NCI-H1092 treated with DMSO at 0.1 percent for 48 hours (cell line): Measurements from ENCODE around the gene RIBC1.
"Not testable (repeated sequence)": the region's sequence is repeated elsewhere in the genome, so short reads cannot be mapped to it uniquely, and the experiment has no call there.

Source experiments
- DNase-seq: peaks from one replicate; lab custom pipeline; 2025; lab: John Stamatoyannopoulos, UW

Gene RIBC1

DNA sequence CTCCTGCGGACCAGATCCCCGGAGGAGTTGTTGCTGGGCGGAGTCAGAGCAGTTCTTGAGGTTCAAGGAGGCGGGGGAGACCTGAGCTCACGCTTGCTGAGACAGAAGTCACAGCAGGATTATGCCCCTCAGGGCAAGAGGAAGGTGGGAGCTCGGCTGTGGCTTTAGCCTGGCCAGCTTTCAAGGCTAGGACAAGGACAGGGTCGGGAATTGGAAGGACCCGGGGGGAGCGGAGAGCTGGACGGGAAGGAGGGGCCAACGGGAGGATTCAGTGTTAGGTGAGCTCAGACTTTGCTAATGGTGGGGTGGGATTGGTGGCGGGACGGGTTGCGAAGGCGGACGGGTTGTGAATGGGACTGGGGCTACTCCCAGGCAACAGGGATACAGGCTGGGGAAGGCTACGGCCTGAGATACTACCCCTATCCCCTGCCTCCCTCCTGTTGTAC, at the start of gene RIBC1:
TSS of gene RIBC1 (plus strand) at position 13 of the 446 bp plus-strand sequence. CDS start 3,404 bp downstream, outside the sequence.
- DNase-seq = no peak

DNA sequence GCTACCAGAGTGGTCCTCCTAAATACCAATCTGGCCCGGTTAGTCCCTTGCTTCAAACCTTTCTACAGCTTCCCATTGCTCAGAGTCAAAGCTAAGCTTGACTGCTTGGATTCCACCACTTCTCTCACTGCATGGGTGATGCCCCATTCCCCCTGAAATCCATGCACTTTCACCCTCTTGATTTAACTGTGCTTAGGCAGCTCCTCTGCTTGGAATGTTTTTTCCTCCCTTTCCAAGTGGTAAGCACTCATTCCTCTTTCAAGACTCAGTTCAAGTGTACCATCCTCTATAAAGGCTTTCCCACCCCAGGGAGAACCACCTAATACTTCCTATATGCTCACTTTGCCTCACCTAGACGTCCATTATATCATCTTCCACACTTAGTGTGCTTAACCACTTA, 49.4 kb upstream of the RIBC1 start:
- no peak for DNase-seq

DNA sequence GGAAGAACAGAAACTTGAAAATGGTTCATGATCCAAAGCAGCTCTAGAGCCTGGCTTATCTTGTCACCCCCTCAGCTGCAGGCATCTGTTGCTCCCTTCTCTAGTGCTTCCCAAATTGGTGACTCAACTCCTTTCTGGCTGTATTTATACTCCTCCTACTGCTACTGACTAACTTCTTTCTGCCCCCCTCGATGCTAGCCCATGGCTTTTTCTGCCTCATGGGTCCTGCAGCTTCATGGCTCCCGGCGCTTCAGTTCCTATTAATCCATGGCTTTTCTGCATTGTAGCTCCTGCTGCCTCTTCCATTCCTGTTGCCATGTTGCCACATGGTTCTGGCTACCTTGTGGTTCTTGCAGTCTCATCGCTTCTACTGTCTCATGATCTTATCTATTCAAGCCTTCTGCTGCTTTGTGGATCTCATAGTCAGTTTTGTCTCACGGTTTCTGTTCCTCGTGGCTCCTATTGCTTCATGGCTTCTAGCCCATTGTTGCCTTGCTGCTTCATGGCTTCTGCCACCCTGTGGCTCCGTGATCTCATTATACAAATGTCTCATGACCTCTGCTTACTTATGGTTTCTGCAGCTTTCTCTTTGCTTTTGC, 48.4 kb upstream of the RIBC1 start:
- DNase-seq = no peak

DNA sequence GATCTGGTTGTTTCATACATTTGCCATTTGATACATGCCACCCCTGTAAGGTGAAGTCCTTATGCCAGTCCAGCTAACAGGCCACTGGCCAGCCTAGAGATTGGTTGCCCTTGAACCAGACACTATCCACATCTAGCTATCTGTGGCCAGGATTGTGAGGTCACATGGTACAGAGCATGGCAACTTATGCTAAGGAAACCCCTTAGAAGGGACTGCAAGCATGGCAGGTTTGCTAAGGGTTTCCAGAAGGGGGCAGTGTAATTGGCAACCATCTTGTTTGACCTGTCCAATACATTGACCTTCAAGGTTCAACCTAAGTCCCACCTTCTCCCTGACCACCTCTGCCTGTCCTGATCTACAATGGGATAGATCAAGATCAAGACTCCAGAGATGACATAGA, 47.8 kb upstream of the RIBC1 start:
- no peak for DNase-seq

DNA sequence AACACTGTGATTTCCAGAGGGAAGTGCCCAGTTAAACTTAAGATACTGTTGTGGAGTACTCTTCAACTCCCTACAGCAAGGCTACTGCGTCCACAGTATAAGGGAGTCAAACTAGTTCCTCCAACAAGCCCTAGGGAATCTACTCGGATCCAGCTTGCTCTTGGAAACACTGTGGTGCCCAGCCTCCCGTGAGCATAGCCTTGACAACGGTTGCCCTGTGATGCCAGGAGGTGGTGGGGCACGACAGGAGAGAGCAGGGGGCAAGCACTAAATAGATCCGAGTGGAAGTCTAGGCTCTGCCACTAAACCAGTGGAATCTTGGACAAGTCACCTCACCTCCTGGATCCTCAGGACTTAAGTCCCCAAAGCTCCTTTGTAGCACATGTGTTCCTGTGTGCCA, 45.8 kb upstream of the RIBC1 start:
- no peak for DNase-seq

DNA sequence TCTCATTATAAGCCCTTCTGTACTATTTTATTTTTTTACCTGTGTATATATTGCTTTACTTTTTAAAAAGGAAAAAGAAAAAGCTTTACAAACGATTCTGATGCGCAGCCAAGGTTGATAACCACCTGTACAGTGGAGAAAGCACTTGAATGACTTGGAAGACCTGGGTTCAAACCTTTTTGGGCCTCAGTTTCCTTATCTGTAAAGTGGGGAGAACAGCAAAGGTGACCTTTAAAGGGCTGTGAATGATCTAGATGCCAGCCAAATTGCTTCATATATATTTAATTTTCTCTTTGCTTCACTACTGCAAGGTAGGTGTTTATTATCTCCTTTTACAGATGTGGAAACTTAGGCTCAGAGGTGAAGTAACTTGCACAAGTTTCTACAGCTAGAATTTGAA, 45.2 kb upstream of the RIBC1 start:
- DNase-seq = no peak

DNA sequence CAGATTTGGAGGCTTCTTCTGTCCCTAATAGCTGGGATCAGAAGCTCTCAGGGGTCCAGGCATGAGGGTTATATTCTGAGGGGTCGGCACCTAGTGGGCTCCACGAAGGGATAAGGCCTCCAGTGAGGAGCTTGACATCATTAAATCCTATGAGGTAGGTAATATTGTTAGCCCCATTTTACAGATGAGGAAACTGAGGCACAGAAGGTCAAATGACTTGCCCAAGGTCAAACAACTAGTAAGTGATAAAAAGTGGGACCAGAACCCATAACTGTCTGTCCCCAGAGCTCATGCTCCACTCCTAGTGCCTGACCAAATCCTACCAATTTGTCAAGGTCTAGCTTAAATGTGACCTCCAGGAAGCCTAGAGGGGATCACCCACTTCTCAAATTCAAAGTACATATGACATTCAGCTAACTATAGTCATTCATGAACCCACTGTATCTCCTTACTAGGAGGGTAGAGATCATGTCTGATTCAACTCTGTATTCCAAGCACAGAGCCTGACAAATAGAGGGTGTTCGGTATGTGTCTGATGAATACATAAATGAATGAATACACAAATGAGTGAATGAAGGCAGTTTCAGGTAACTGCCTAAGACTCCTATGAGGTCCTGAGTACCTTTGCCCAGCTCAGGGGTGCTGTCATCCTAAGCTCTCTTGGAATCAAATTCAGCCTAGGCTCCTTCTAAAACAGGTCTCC, 43.5 kb upstream of the RIBC1 start:
- DNase-seq = no peak

DNA sequence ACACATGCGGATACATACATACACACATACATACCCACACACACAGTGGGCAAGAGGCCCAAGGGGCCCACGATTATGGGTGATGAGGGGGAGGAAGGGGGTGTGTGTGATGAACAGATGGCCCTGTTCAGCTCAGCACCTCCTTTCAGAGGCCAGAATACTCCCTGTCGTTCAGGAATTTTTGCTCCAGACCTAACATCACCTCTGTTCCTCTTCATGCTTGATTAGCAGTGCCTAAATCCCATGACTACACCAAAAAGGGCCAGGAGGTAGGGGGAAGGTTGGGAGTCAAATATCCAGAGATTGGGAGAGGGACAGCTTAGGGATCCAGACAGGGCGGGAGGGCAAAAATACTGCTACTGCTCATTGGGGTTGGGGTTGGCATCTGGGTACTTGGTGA, 42.9 kb upstream of the RIBC1 start:
- no peak for DNase-seq

DNA sequence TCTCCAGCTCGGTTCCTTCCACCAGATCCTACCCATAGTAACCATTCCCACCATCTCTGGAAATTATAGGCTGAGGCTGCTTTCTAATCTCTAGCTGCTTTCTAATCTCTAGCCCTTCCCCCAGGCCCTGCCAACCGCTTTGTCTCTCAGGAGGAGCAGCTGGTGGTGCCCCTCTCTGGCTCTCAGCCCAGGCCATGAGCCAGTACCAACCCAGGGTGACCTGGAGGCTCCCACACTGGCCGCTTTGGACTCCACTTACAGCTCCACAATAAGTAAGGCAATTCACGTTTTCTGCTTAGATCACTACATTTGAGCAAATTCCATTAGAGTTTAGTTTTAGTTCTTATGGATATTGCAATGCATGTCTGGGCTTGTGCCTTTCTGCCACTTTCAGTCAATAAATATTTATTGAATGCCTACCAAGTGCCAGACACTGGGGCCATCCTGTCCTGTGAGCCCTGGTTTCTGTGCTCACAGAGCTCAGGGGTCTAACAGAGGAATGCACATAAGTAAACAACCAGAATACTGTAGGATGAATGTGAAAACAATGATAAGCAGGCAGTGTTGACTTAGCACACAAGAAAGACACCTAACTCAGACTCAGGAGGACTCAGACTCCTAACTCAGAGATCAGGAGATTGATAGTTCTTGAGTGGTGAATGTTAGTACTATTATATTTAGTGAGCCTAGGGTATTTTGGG, 39.1 kb upstream of the RIBC1 start:
- DNase-seq = no peak

DNA sequence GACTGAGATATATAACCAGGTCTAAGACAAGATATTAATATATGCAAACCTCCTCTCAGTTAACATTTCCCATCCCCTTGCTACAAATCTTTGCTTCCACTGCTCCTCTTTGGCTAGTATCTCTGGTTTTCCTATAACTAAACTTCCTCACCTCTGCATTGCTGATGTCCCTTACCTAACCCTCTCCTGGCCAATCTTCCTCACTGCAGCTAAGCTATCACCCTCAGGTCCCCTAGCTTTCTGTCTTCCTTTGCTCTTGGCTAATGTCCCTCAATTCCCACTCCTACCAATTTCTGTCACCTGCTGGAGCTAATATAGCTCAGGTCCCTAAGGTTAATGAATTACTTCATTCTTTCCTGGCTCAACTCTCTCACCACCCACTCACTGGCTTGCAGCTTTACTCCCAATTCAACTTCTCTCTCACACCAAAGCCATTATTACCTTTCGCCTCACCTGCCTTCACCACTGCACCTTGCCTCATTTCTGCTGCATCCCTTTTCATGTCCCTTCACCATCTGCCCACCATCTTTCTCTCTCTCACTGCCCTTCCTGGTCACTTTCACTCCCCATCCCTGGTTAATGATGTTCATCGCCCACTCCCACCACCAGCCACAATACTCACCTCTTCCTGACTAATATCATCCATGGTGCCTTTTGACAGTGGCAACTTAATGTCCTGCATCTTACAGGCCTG, 26.9 kb upstream of the RIBC1 start:
- DNase-seq = no peak

DNA sequence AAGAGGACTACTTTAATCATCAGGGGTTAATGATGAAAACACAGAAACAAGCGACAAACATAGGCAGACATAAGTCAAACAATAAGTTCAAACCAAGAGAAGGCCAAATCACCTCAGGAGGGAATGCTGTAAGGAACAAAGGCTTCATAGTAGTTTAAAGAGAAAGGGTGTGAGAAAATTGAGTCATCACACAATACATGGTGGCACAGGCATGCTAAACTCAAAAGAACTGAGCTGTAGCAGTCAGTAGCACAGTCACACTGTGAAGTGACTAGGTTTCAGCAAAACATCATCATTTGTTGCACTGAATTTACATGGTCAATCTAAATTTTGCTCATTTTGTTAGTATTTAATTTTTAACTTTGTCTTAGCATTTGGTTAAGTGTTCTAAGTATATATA, 24.5 kb upstream of the RIBC1 start:
- no peak for DNase-seq

DNA sequence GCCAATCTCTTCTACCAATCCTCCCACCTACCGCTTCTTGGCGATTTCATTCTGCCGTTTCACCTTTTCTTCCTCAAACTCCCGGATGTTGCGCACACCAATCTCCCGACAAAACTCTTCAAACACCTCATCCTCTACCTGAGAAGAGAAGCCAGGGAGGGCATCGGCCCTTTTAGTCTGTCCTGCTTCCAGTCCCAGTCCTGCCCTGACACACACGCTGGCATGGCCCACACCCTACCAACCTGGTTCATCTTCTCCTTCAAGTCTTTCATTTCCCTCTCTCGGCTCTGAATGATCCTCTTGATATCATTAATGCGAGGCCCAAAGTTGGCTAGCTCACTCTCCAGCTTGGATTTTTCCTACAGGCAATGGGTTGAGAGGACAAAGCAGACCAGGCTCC, 19.1 kb upstream of the RIBC1 start:
- DNase-seq = no peak

DNA sequence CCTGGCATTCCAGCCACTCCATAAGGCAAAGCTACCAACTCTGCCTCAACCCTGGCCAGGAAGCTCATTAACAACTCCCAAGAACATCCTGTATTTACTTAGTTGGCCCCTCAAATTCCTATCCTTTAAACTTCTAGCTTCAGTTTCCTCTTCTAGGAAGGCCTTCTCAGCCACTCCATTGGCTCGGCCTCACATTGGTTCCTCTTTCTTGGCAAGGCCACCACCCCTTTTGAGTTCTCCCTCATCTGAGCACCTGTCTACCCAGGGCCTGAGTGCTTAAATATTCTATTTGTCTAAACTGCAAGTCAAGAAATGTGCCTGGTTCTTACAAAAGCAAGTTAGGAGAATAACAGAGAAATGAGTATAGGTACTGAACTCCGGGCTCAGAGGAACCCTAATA, 10.2 kb upstream of the RIBC1 start:
- no peak for DNase-seq

DNA sequence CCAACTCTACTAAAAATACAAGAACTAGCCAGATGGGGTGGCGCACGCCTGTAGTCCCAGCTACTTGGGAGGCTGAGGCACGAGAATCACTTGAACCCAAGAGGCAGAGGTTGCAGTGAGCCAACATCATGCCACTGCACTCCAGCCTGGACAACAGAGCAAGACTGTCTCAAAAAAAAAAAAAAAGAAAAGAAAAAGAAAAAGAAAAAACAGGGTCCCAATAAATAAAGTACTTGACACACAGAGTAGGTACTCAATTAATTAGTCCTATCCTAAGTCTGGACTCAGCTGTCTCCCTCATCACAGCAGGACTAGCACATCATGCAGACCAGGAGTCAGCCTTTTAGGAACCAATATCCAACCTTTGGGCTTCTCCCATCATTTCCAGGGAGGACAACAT, 2.3 kb upstream of the RIBC1 start:
- not testable (repeated sequence) for DNase-seq

DNA sequence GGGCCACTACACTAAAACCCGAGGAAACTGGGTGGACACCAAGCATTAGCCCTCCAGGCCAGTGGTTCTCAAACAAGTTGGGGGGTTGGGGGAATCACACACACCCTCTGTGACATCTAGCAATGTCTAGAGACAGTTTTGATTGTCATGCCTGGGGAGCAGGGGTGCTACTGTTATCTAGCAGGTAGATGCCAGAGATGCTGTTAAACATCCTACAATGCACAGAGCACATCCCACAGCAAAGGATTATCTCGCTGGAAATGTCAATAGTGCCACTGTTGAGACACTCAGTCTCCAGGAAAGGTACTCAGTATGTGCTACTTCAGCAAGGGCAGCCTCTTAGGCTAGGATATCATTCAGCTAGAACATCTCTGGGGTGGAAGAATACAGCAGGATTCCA, 1.5 kb upstream of the RIBC1 start:
- DNase-seq = no peak

DNA sequence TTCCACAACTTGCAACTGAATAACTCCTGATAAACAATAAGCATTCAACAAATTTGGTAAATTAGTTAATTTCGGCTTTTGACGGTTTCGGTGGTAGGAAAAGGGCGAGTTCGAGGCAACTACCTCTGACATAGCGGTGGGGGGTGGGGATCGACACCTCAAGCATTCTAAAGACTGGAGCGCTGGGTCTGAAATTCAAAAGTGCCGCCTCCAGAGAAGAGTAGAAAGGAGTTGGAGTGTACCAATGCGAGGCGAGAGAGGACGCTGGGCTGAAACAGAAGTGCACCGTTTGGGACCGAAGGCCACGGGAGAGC, 944 bp upstream of the RIBC1 start:
- no peak for DNase-seq

DNA sequence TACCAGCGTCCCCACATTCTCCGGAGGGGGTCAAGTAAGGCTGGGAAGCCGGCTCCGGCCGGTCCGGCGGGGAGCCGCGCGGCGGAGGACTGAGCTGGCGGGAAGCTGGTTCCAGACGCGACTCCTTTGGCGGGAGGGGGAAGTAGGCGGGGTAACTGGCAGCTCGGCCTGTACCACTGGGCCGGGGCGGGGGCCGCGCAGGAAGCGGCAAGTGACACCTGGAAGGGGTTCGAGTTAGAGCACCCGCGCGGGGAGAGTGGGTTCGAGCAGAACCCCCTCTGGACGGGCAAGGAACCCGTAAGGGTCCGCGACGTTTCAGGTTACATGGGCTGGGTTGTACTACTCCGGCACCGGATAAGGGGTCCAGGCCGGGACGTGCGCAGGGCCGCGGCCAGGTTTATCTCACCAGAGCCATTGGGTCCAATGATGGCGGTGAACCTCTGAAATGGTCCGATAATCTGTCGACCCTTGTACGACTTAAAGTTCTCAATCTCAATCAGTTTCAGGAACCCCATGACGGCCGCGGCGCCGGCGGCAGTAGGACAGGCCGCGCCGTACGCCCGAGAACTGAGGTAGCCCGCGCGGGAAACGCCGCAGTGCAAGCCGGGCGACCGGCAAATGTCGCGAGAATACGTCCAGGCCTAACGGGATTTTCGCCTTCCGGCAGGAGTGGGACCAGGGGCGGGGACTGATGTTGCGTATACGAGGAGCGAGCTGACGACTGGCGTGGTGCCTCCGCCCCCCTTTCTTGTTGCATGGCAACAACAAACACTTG, 400 bp upstream of the RIBC1 start, which contains the start of gene SMC1A:
TSS of gene SMC1A (minus strand) at position 569 of the 775 bp plus-strand sequence. CDS start at position 515, 54 bp downstream.
- peak; percentile 95 for DNase-seq

DNA sequence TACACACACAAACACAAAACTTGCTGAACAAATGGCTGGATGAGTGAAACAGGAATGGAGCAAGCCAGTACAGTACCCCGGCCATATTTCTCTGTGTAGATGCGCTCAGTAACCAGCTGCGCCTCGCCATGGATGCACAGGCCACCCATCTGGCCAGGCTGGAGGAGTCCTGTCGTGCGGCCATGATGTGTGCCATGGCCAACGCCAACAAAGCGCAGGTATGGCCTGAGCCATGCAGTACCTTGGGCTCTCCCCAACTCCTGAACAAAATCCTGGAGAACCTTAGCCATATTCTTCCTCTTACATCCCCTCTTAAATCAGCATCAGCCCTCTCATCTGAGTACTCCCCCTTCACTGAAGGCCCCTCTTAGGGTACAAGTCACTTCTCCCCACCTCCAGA, 7.1 kb downstream of the RIBC1 start:
- DNase-seq = no peak

DNA sequence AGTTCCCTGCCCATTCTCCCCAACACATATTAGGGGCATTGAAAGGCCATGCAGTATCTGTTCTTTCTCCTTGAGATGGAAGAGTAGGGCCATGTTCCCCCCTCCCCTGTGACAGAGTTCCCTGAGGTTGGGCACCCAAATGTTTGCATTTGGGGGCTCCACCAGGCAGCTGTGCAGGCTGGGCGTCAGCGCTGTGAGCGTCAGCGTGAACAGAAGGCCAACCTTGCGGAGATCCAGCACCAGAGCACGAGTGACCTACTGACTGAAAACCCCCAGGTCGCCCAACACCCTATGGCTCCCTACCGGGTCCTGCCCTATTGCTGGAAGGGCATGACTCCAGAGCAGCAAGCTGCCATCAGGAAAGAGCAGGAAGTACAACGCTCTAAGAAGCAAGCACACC, 7.6 kb downstream of the RIBC1 start:
- DNase-seq = no peak

DNA sequence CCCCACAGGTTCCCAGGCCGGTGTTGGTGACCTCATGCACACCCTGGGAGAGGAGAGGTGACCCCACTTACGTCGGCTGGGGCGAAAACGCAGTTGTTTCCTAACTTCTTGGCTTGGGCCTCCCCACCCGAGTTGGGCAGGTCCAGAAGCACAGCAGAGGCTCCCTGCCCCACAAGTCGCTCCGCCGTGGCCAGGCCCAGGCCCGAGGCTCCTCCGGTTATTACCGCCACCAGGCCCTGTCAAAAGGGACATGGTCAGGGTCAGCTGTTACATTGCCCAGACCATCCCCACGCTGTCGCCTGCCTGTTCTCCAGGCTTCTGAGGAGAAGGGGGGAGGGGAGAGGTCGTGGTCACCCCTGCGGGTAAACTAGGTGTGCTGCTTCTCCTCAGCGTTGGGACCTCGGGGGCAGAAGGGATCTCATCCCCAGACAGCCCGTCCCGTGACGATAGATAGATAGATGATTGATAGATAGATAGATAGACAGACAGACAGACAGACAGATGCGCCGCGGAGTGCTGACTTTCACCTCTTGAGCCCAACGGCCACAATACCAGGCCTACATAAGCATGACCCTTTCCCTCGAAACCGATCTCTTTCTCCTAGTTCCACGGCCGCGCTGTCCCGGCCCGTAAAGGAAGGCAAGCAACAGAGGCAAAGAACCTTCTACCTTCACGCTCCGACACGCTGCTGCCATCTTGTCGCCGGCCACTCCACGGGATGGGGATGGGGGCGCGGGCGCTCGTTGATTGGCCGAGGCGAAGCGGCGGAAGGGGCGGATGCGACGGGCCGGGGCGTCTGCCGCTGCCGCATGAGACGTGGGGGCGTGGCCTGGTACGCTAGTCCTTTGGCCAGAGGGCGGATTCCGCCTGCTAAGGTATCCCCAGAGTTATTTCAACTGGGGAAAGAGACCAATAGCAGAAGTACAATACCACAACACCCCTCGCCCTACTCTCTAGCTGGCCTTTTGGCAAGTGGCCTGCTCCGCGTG, 11.3 kb downstream of the RIBC1 start, which contains the start of gene HSD17B10:
TSS of gene HSD17B10 (minus strand) at position 720 of the 989 bp plus-strand sequence. CDS start at position 695, 25 bp downstream.
- DNase-seq = peak; percentile 86

DNA sequence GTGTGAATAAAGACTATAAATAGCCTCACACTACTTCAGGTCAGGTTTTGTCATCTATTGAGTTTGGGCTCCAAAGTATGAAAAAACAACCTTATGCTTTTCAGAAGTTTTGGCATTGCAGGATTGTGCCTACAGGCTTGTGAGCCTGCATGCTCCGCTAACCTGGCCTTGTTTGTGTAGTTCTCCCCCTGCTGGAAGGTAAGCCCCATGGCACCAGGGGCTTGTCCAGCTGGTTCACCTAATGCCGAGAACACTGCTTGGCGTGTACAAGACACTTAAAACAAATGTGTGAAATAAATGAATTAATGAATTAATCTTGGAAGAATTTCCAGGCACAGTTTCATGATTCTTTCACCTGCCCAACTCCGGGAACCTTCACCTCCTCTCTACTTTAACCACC, 13.3 kb downstream of the RIBC1 start:
- peak; percentile 65 for DNase-seq
